Stimulated activated CD8-positive, alpha-beta memory T cell treated with anti-CD3 and anti-CD28 coated beads, Interleukin-7, amount 100 ng/mL, for 24 hours (primary cell): ENCODE measurements around the gene PEX11A.

Experiments used
- DNase-seq: peaks from one replicate; pipeline ENCODE4 v3.0.0-alpha.2; 2020; ENCODE audit warnings: low read depth

Gene PEX11A

GRCh38 chr15:89675606-89676005, 14.9 kb downstream of the PEX11A start:
- no peak for DNase-seq

GRCh38 chr15:89674526-89674925, 16.0 kb downstream of the PEX11A start:
- no peak for DNase-seq

- DNase-seq, result no peak
These were observed 17.4 kb downstream of the PEX11A start for GRCh38 chr15:89673165-89673512.

GRCh38 chr15:89672221-89673164, 18.1 kb downstream of the PEX11A start:
- DNase-seq, result no peak

GRCh38 chr15:89671687-89672086, 18.9 kb downstream of the PEX11A start:
- DNase-seq, result no peak

- no peak for DNase-seq
These were observed 19.5 kb downstream of the PEX11A start for GRCh38 chr15:89670971-89671560.

GRCh38 chr15:89669941-89670340, 20.6 kb downstream of the PEX11A start:
- DNase-seq, result no peak

GRCh38 chr15:89669309-89669865, 21.2 kb downstream of the PEX11A start:
- DNase-seq, result no peak

- DNase-seq, result no peak
These were observed 22.4 kb downstream of the PEX11A start for GRCh38 chr15:89668171-89668570.

GRCh38 chr15:89667706-89667960, 22.9 kb downstream of the PEX11A start:
- DNase-seq, result no peak

- no peak for DNase-seq
These were observed 23.5 kb downstream of the PEX11A start for GRCh38 chr15:89666858-89667705.

- DNase-seq, result no peak
These were observed 24.2 kb downstream of the PEX11A start for GRCh38 chr15:89666184-89666857.

GRCh38 chr15:89665449-89666181, 24.9 kb downstream of the PEX11A start:
- no peak for DNase-seq

- DNase-seq, result no peak
These were observed 25.9 kb downstream of the PEX11A start for GRCh38 chr15:89664441-89665350.

GRCh38 chr15:89662893-89663626, 27.5 kb downstream of the PEX11A start:
- no peak for DNase-seq

- no peak for DNase-seq
These were observed 30.0 kb downstream of the PEX11A start for GRCh38 chr15:89660556-89660955.

- DNase-seq, result no peak
These were observed 31.3 kb downstream of the PEX11A start for GRCh38 chr15:89659295-89659694.

- no peak for DNase-seq
These were observed 32.8 kb downstream of the PEX11A start for GRCh38 chr15:89657686-89658200.

GRCh38 chr15:89656116-89656815, 34.3 kb downstream of the PEX11A start:
- DNase-seq, result no peak
